ENCODE data around the gene SHISAL1.

SHISAL1 gene

GRCh38 chr22:44341431-44342346, 28.9 kb upstream of the SHISAL1 start:
- no peak for DNase-seq

- DNase-seq = no peak
Observed at GRCh38 chr22:44340271-44341239, 27.8 kb upstream of the SHISAL1 start.

- DNase-seq = no peak
Observed at GRCh38 chr22:44338906-44339305, 26.2 kb upstream of the SHISAL1 start.

GRCh38 chr22:44338177-44338810, 25.5 kb upstream of the SHISAL1 start:
- no peak for DNase-seq

GRCh38 chr22:44337678-44338004, 24.9 kb upstream of the SHISAL1 start:
- DNase-seq = no peak

- DNase-seq = no peak
Observed at GRCh38 chr22:44336962-44337677, 24.4 kb upstream of the SHISAL1 start.

GRCh38 chr22:44335903-44336803, 23.4 kb upstream of the SHISAL1 start:
- DNase-seq = no peak

GRCh38 chr22:44335066-44335839, 22.5 kb upstream of the SHISAL1 start:
- DNase-seq = no peak

- DNase-seq = no peak
Observed at GRCh38 chr22:44333847-44334635, 21.3 kb upstream of the SHISAL1 start.

GRCh38 chr22:44332946-44333345, 20.2 kb upstream of the SHISAL1 start:
- no peak for DNase-seq

- no peak for DNase-seq
Observed at GRCh38 chr22:44331881-44332714, 19.3 kb upstream of the SHISAL1 start.

GRCh38 chr22:44330744-44331660, 18.3 kb upstream of the SHISAL1 start:
- no peak for DNase-seq

GRCh38 chr22:44330188-44330743, 17.5 kb upstream of the SHISAL1 start:
- no peak for DNase-seq

- DNase-seq = no peak
Observed at GRCh38 chr22:44329179-44329796, 16.5 kb upstream of the SHISAL1 start.

- no peak for DNase-seq
Observed at GRCh38 chr22:44328762-44329161, 16.0 kb upstream of the SHISAL1 start.

- DNase-seq = no peak
Observed at GRCh38 chr22:44328326-44328725, 15.6 kb upstream of the SHISAL1 start.

- DNase-seq = no peak
Observed at GRCh38 chr22:44326491-44326885, 13.7 kb upstream of the SHISAL1 start.
